Measurements from ENCODE around the gene MINAR1.

Gene MINAR1

GRCh38 chr15:79433276-79433990, 1.3 kb downstream of the MINAR1 start:
- no peak for DNase-seq

- DNase-seq, result no peak
Observed at GRCh38 chr15:79434361-79434760, 2.2 kb downstream of the MINAR1 start.

GRCh38 chr15:79436037-79436780, 4.1 kb downstream of the MINAR1 start:
- DNase-seq, result no peak

- DNase-seq, result no peak
Observed at GRCh38 chr15:79437275-79438000, 5.3 kb downstream of the MINAR1 start.

GRCh38 chr15:79439236-79439635, 7.1 kb downstream of the MINAR1 start:
- no peak for DNase-seq

GRCh38 chr15:79440355-79440908, 8.3 kb downstream of the MINAR1 start:
- no peak for DNase-seq

GRCh38 chr15:79442911-79443310, 10.8 kb downstream of the MINAR1 start:
- no peak for DNase-seq

GRCh38 chr15:79447060-79447459, 14.9 kb downstream of the MINAR1 start:
- DNase-seq, result no peak

GRCh38 chr15:79450648-79451047, 18.5 kb downstream of the MINAR1 start:
- DNase-seq, result no peak

- DNase-seq, result no peak
Observed at GRCh38 chr15:79451361-79451999, 19.3 kb downstream of the MINAR1 start.

- DNase-seq, result no peak
Observed at GRCh38 chr15:79452244-79453051, 20.3 kb downstream of the MINAR1 start.

GRCh38 chr15:79453446-79453845, 21.3 kb downstream of the MINAR1 start:
- DNase-seq, result no peak

- no peak for DNase-seq
Observed at GRCh38 chr15:79454063-79454462, 21.9 kb downstream of the MINAR1 start.

GRCh38 chr15:79455361-79455760, 23.2 kb downstream of the MINAR1 start:
- no peak for DNase-seq

- no peak for DNase-seq
Observed at GRCh38 chr15:79455943-79456342, 23.8 kb downstream of the MINAR1 start.

GRCh38 chr15:79458491-79458890, 26.4 kb downstream of the MINAR1 start:
- no peak for DNase-seq

- DNase-seq, result no peak
Observed at GRCh38 chr15:79459666-79460065, 27.5 kb downstream of the MINAR1 start.

GRCh38 chr15:79463043-79463780, 31.1 kb downstream of the MINAR1 start:
- no peak for DNase-seq

GRCh38 chr15:79463781-79464270, 31.7 kb downstream of the MINAR1 start:
- no peak for DNase-seq

- no peak for DNase-seq
Observed at GRCh38 chr15:79466488-79466887, 34.4 kb downstream of the MINAR1 start.

All from NCI-H2227 treated with DMSO at 0.1 percent for 48 hours (cell line).